ENCODE measurements around the gene TTL.
"Not testable (repeated sequence)": the region's sequence is repeated elsewhere in the genome, so short reads cannot be mapped to it uniquely, and the experiment has no call there.

The TTL gene

DNA sequence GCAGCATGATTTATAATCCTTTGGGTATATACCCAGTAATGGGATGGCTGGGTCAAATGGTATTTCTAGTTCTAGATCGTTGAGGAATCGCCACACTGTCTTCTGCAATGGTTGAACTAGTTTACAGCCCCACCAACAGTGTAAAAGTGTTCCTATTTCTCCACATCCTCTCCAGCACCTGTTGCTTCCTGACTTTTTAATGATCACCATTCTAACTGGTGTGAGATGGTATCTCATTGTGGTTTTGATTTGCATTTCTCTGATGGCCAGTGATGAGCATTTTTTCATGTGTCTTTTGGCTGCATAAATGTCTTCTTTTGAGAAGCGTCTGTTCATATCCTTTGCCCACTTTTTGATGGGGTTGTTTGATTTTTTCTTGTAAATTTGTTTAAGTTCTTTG, 42.3 kb downstream of the TTL start:
- not testable (repeated sequence) for DNase-seq

- no peak for DNase-seq
These were observed 46.6 kb downstream of the TTL start for GRCh38 chr2:112528541-112528940.

DNA sequence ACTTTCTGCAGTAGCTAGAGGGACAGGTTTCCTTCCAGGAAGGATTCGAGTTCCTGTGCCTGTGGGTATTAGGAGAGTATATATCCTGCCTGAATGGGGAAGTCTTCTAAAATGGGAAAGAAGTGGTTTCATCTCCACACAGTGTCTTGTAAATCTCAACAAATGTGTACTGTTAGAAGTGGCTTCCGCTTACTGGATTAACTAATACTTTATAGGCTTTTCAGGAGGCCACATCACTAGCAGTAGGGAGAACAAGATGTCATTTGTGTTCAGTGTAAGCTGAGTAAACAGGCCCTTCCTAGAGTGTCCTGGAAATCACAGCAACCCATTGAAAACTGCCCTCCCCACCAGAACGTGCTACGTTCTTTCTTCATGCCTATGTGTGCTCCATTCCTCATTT, 47.8 kb downstream of the TTL start:
- no peak for DNase-seq

- DNase-seq = no peak
These were observed 48.8 kb downstream of the TTL start for GRCh38 chr2:112530728-112531127.

GRCh38 chr2:112534826-112535225, 52.9 kb downstream of the TTL start:
- DNase-seq = no peak

- not testable (repeated sequence) for DNase-seq
These were observed 54.7 kb downstream of the TTL start for GRCh38 chr2:112536665-112537064.

DNA sequence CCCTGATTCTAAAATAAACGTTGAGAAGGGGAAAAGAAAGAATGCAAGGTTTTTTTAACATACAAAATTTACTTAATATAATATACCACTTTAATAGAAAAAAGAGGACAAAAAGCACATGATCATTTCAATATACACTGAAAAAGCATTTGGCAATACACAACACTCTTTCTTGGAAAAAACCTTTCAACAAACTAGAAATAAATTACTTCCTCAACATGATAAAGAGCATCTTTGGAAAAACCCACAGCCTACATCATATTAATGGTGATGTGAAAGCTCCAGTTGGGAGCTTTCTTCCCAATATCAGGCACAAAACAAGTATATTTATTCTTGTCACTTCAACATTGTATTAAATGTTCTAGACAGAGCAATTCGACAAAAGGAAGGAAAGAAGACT, 57.4 kb downstream of the TTL start:
- DNase-seq = no peak

GRCh38 chr2:112540906-112541305, 59.0 kb downstream of the TTL start:
- DNase-seq = no peak

DNA sequence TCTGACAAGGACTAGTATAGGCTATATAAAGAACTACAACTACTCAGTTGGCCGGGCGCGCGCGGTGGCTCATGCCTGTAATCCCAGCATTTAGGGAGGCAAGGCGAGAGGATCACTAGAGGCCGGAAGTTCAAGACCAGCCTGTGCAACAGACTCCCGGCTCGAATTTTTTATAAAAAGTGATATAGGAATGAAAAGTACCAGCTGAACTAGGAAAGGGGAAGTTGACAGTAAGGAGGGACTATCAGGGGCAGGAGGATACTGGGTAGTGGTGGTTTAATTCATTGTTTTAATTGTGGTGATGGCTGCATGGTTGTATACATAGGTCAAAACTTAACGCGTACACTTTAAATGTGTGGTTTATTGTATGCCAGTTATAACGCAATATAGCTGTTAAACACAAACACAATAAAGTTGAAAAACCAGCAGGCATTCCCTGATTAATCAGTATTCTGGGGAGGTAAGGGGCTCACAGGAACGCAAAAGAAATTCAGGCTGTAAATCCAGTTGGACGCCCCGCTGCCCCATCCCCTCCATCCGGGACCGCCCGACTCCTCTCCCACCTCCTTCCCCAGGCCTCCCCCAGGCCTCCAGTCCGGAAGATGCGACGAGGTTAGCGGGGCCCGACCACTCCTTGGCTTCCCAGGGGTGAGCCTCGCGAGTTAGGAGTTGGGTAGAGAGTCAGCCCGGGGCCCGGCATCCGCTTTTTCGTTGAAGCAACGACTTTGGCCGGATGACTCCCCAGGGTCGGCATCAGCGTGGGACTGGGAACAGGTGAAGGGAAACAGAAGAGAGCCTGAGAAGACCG, 59.6 kb downstream of the TTL start:
- DNase-seq = peak; percentile 80

DNA sequence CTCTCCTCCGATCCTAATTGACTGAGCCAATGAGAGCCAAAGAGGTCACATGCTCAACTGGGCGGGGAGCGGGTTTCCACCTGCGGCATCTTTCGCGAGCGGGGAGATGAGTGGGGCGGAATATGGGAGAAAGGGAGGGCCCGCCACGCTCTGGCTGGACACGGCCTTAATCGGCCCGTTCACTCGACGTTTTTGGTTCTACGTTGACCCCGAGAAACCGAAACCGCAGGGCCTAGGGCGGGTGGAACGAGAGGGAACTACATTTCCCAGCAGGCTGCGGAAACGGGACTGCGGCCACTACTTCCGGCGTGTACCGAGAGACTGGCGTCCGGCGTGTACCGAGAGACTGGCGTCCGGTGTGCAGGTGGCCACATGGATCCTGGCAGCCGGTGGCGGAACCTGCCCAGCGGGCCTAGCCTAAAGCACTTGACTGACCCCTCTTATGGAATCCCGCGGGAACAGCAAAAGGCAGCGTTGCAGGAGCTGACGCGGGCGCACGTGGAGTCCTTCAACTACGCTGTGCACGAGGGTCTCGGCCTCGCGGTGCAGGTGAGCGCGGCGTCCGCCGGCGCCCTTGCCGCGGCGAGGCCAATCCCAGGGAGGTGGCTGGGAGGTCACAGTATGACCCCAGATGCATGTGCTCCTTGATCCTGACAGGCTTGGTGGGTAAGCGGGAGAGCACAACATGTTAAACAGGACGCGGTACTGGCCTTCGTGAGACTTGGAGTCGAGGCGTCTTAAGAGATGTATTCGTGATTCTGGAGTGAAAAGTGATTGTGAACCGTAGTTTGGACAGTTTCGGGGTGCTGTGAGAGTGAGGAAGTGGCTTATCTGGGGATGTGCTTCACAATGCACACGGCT, 60.4 kb downstream of the TTL start, which contains the start of gene POLR1B:
Gene POLR1B (plus strand): TSS at position 343 of the 861 bp plus-strand sequence. CDS start 30 bp downstream, at position 373.
- DNase-seq = no peak

- no peak for DNase-seq
These were observed 61.2 kb downstream of the TTL start for GRCh38 chr2:112542984-112543661.

- no peak for DNase-seq
These were observed 65.4 kb downstream of the TTL start for GRCh38 chr2:112547333-112547732.

DNA sequence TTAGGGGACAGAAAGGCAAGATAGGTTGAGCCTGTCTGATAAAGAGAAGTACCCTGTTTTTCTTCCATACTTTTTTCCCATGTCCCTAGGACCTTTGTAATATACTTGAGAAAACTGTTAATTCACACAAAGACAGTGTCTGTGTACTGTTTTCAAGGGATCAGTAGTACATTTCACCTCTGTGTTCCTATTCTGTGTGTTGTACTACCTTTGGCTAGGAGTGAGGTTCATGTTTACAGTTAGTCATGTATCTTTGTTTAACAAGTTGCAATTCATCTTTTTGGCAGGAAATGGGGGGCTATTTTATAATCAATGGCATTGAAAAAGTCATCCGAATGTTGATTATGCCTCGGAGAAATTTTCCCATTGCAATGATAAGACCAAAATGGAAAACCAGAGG, 67.0 kb downstream of the TTL start:
- no peak for DNase-seq

- no peak for DNase-seq
These were observed 84.1 kb downstream of the TTL start for GRCh38 chr2:112566104-112566503.

DNA sequence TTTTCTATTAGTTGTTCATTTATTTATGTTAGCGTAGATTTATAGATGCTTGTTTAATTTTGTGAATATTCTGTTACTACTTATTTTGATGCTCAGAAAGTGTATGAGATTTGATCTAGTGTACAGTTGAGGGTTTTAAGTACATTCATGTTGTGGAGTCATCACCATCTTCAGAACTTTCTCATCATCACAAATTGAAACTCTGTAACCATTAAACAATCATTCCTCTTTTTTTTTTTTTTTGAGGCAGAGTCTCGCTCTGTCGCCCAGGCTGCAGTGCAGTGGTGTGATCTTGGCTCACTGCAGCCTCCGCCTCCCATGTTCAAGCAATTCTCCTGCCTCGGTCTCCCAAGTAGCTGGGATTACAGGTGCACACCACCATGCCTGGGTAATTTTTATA, 84.6 kb downstream of the TTL start:
- not testable (repeated sequence) for DNase-seq

- DNase-seq = no peak
These were observed 90.0 kb downstream of the TTL start for GRCh38 chr2:112572005-112572404.

GRCh38 chr2:112577756-112578155, 95.8 kb downstream of the TTL start:
- no peak for DNase-seq

DNA sequence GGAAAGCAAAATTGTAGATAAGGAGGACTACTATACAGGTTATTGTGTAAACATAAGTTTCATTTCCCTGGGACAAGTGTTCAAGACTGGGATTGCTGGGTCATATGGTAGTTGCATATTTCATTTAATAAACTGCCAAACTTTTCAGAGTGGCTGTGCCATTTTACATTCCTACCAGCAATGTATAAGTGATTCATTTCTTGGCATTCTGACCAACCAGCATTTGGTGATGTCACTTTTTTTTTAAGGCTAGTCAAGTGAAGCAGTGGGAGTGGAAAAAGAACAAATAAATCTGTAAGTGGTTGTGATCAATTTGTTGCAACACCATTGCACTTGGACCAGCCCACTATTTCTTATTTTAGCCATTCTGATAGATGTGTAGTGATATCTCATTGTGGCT, 97.3 kb downstream of the TTL start:
- no peak for DNase-seq

- no peak for DNase-seq
These were observed 98.1 kb downstream of the TTL start for GRCh38 chr2:112580084-112580483.

DNA sequence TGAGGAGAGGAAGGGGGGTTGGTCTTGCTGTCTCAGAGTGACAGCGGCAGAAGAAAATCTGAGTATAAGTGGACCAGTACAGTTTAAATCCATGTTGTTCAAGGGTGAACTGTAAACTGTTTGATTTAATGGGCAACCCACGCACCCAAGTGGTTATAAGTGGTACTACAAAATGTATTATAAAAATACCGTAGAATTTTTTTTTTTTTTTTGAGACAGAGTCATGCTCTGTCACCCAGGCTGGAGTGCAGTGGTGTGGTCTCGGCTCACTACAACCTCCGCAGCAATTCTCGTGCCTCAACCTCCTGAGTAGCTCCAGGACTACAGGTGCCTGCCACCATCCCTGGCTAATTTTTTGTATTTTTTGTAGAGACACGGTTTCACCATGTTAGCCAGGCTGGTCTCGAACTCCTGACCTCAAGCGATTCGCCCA, 100.4 kb downstream of the TTL start:
- DNase-seq = peak; percentile 35

DNA sequence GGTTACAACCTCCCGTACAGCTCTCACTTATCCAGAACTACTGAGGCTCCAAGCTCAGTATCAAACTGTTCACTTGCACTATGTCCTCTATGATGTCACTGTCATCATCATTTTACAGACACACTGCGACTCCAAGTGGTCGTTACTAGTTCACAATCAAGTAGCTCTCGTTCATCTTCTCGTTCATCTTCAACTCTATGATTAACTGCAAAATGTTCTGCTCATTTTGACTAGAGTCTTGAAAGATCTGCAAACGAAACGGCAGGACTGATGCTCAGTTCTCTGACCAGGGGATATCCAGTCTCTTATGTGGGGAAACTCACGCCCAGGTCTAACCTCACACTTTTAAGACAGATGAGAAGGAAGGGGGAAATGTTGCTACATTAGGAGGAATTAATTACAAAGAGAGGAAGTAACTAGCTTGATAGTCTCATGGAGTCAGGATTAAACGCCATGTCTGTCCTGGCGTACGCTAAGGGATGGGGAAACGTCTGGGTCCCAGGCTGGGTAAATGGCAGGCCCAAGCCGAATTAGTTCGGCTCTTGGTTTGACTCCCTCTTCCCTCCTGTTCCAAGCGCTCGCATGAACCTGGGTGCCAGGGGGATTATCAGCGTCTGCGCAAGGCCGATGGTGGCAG, 101.7 kb downstream of the TTL start:
- no peak for DNase-seq

DNA sequence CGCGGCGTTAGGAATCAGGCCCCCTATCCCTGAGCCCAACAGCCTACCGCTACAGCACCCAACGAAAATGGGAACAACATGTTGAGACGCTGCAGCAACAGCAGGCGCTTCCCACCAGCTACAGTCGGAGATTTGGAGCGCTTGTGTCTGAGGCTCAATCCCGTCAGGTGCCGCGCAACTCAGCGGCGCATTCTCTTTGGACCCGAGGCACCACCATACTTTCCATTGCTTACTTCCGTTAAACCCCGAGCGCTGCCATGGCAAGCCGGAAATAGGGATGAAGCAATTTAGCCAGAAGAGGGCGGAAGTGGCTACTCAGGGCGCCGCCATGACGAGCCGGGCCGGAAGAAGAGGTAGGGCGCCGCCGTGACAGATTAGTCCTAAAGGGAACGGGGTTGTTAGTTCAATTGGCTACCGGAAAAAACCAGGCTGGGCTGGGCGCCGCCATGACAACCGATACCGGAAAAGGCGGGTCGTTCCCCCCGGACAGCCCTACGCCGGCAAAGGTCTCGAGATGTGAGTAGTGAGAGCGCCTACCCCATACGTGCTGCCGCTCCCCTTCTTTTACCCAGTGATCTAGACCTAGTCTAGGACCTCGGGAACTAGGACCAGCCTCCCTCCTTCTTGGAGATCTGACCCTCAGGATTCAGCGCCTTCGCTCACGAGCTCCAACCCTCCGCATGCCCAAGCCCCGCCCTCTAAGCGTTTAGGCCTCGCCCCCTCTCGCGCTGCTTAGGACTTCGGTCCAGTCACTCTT, 102.4 kb downstream of the TTL start, which contains the start of gene CHCHD5:
Gene CHCHD5 (plus strand): TSS at position 476 of the 757 bp plus-strand sequence. CDS start 39 bp downstream, at position 515.
- peak; percentile 89 for DNase-seq

Measured in activated T-cell treated with anti-CD3 and anti-CD28 coated beads, Interleukin-2, amount 50 U/mL, for 1 hour (primary cell).